GM21717 (cell line): ENCODE measurements around the gene POLN.
"Not testable (repeated sequence)": the region's sequence is repeated elsewhere in the genome, so short reads cannot be mapped to it uniquely, and the experiment has no call there.

Experiments
- ATAC-seq: cut with Tn5 transposase; IDR thresholded peaks from one replicate; pipeline ENCODE4 v1.9.1; 2021; ENCODE audit warnings: mild to moderate bottlenecking, moderate library complexity; ENCODE audit not compliant: unreplicated experiment

POLN gene

GRCh38 chr4:2275546-2276251 is 33.8 kb upstream of the POLN start:
- no peak for ATAC-seq

DNA sequence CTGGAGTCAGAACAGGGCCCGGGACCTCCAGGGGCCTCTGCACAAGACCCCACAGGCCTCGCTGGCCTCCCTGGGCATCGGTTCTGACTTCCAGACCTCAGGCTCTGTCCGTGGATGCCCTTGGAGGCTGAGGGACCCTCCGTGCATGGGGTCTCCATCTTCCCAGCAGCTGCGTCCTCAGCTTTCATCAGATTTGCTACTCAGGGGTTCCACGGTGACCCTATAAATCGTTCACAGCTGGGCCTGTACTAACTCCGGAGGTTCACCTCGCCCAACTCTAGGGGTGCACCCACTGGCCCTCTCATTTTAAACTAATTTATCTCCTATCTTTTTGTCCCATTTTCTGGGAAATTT is 33.1 kb upstream of the POLN start:
- ATAC-seq = not testable (repeated sequence)

DNA sequence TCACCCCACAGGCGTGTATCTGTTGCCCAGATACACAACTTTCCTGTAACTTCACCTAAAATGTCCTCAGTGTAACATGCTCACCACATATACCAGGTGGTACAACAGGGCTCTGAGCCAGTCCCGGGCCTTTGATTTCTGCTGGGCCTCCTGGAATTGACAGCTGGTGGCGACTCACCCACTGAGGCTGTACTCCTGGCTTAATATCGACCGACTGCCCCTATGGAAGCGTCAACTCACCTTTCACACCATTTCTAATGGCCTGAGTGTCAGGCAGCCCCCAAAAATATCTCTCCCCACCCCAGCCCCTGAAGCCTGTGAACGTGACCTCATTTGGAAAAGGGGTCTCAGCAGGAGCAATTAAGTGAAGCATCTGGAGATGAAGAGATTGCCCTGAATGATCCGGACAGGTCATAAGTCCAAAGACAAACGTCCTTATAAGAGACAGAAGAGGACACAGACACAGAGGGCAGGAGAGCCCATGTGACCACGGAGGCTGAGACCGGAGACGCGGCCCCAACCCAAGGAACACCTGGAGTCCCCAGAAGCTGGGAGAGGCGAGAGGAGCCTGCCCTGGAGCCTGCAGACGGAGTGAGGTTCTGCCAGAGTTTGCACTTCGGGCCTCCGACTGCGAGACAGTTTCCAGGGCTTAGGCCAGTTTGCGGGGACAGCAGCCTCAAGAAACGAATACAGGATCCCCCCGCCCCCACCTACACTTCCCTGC is 32.6 kb upstream of the POLN start:
- ATAC-seq = no peak

- ATAC-seq = no peak
Measured at GRCh38 chr4:2273657-2274319, 31.9 kb upstream of the POLN start.

DNA sequence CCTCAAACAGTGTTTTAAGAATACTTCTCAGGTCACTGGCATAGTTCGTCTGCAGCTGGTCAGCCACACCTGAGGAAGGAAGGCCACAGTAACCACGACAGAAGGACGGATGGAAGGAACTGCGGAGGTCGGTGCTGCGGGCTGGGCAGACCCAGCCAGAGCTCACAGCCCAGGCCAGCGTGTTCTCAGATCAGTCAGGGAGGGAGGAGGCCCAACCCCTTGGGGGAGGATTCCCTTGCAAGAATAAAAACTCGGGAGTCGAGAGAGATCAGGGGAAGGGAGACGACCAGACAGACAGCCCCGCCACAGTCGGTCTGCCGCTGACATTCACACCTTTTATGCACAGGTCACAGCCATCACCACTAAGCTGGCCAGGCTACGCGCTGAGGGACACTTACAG is 31.3 kb upstream of the POLN start:
- ATAC-seq = no peak

GRCh38 chr4:2272828-2273120 is 30.9 kb upstream of the POLN start:
- ATAC-seq = no peak

DNA sequence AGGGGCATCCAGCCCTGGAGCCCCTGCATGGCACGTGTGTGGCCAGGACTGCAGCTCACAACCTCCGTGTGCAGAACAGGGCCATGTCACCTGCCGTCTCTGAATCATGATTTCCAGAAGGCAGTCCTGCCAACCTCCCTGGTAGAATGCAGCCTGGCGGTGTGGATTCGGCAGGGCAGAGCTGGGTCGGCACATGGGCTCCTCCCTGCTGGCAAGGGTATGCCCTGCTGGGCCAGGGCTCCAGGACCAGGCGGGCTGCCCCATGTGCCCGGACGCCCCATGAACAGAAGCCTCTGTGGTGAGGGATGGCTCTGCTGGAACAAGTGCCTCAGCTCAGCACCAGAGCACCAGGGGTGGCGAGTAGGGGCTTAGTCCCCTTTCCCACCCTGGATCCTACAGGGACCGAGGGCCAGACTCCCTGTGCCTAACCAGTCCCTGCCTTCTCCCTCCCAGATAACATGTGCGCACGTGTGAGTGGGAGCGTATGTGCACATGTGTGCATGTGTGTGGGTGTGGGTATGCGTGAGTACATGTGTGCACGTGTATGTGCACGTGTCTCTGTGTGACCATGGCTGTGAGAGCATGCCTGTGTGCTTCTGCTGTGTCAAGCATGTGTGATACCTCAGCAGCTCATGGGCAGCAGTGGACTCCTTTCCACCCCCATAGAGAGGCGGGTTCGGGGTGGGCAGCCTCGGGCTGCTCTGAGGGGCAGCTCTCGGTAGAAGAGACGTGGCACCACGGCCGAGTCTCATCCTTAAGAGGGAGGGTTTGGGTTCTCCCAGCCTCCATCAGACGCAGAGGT is 30.3 kb upstream of the POLN start:
- no peak for ATAC-seq

DNA sequence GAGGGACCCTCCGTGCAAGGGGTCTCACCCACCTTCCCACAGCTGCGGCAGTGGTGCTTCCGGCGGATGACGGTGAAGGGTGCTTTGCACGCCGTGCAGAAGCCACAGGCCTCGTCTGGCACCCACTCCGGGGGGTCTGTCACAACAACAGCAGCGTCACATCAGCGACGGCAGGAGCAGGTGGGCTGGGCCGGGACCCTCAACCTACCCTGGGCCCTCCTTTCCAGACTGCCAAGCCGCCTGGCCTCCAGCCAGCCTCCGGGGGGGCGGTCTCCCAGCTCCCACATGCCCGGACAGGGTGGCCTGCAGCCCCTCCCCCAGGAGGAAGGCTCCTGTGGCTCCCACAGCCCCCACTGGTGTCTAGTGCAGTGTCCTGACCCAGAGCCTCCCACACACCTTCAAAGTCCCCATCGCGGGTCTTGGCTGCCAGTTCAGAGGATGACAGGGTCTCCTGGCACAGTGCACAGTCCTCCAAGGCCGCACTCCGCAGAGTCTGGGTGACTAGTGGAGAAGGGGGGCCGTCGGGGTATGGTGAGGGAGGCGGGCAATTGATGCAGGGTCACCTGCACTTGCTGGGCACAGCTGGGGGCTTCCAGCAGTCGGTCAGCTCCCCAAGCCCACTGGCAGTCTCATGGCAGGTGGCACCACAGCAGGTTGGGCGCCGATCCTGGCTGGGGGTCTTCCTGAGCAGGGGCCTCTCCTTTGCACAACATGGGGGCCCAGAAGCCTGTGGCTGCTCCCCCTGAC is 29.5 kb upstream of the POLN start:
- ATAC-seq = no peak

GRCh38 chr4:2270341-2271165 is 28.6 kb upstream of the POLN start:
- ATAC-seq = no peak

GRCh38 chr4:2269618-2270163 is 27.8 kb upstream of the POLN start:
- ATAC-seq = no peak

GRCh38 chr4:2269206-2269531 is 27.2 kb upstream of the POLN start:
- ATAC-seq = no peak

DNA sequence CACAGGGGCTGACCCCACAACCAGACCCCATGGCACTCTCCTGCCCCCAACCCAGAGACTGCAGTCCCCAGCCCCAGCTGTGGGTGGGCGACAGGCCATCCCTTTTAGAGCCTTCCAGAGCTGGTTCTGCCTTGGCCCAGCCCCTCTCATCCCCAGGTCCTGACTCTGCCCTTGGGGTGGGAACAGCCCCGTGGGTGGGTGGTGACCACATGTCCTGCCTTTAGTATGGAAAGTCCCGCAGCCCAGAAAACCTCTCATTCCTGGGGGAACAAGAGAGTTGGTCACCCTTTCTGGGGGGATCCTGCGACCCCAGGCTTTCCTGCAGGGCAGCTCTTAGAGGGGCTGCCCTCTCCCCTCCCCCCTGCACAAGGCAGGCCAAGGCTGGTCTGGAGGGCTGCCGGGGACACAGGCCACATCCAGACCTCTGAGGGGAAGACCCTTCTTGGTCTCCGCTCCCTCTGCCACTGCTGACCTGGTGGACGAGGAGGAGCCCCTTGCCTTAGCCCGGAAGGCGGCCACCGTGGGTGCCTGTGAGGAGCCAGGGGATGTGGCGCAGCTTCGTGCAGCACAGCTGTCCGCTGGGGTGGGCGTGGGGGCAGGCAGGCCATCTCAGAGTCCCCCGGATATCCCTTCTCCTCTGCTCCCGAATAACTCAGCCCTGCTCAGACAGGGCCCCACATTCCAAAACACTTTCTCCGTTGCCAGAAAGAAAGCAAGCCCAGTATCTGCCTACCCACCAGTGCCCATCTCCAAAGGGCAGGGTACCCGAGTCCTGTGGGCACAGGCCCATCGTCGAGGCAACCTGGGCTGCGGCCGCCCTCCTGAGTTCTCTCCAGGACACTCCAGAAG is 26.7 kb upstream of the POLN start:
- no peak for ATAC-seq

- no peak for ATAC-seq
Measured at GRCh38 chr4:2267841-2268240, 25.9 kb upstream of the POLN start.

- no peak for ATAC-seq
Measured at GRCh38 chr4:2267320-2267811, 25.4 kb upstream of the POLN start.

DNA sequence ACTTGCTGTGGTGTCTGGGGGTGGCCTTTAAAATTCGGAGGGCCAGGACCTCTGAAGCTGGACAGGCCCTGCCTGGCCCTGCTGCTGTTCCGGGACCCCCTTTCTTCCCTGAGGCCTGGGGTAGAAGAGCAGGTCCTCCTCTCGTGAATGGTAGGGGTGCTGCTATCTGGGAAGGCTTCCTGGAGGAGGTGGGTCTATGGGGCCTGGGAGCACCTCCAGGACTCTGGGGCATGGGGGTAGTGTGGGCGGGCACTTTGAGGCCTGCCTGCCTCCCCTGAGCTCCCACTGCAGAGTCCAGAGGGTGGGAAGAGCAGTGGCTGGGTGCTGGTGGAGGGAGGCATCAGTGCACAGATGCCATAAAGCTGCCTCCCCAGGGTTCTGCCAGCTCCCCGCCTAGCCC is 24.9 kb upstream of the POLN start:
- no peak for ATAC-seq

GRCh38 chr4:2266181-2266580 is 24.3 kb upstream of the POLN start:
- ATAC-seq = no peak

DNA sequence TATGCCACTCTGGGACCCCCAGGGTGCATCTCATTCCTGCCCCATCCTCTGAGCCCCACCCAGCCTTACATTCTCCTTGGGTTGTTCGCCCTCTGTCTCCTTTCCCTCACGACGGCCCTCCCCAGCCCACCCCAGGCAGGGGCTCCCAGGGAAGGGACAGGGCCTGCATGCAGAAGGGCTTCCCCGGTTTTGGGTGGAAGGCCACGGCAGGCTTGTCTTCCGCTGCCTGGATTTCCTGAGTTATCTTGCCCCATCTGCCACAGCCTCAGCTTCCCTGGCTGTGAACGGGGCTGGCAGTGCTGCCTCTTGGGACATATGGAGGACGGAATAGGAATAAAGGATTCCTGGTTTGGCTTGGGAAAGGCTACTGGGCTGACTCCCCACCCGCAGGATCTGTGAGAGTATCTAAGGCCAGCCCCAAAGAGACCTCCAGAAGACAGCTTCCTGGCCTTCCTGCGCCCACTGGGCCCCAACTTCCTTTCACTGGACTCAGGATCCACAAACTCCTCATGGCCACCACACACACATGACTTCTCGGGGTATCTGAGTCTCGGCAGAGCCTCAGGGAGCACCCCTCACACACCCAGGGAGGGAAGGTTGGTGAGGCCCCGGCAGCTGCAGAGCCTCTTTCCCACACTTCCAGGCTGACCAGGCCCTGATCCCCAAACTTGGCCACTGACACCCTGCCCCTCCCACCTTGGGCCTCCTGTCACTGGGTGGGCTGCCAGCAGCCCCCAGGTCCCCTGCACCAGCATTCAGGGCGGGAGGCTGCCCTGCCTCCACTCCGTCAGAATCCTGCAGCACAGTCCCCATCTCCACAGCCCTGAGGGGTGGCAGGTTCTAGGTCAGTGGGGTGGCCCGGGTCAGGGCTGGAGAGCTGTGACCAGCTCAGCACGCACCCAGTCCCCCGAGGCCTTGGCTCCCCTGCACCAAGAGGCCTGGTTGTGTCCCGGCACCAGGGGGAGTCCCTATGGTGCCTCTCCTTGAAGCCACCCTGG is 23.5 kb upstream of the POLN start:
- no peak for ATAC-seq
